GM18909 (cell line): Measurements from ENCODE around the gene IL16.

Experiments
- ATAC-seq: cut with Tn5 transposase; IDR thresholded peaks from one replicate; pipeline ENCODE4 v1.9.1; 2021; ENCODE audit warnings: mild to moderate bottlenecking; ENCODE audit not compliant: unreplicated experiment, poor library complexity

The IL16 gene

DNA sequence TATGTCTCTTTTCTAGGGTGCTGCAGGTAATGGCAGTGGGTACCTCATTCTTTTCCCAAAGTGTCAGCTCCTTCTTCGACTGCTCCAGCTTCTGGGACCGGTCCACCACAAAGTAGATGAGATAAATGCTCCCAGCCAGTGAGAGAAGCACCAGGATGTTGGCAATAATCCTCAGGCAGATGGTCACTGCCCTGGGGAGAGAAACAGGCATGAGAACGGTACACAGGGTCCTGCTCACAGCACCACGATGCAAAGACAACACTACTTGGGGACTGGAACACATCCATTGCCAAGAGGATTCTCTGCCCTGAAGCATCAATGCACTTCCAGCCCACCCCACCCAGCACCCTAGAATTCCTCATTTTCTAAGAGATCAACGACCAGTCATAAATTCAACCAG lies 155.0 kb downstream of the IL16 start:
- ATAC-seq = no peak

DNA sequence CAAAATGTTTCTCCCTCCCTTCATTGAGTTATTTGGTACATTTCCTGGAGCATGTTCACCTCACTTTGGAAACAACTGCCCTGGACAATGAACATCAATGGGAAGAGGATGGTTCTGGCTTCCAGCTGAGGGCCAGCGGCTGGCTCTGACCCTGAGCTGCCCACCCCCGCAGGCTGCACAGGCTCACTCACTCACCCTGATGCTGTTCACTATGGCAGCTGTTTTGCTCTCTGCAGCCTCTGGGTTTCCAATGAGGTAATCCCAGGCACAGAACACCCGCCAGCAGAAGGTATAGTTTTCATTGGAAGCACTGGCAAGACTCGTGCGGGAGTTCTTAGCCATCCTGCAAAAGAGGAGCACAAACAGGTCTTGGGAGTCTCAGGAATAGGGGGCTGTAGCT lies 159.6 kb downstream of the IL16 start:
- ATAC-seq = no peak

DNA sequence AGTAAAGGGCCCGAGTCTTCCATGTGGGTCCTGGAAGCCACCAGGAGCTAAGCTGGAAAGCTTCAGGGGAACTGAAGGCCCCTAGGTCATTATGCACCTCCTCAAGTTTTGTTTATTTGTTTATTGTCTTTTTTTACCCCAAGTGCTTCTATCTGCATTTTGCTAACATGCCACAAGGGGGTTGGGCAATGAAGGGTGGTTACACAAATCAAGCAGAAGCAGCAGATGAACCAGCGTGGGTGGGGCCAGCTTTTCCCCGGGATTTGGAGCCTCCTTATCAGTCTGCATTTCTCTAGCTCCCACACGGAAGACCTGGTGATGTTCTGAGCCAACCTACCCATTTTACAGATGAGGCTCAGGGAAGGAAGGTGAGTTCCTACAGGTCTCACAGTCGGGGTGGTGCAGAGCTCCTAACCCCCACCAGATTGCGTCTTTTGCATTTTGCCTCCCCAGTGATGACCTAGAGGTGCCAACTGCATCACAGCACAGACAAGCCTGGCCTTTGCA lies 160.6 kb downstream of the IL16 start:
- ATAC-seq = no peak

DNA sequence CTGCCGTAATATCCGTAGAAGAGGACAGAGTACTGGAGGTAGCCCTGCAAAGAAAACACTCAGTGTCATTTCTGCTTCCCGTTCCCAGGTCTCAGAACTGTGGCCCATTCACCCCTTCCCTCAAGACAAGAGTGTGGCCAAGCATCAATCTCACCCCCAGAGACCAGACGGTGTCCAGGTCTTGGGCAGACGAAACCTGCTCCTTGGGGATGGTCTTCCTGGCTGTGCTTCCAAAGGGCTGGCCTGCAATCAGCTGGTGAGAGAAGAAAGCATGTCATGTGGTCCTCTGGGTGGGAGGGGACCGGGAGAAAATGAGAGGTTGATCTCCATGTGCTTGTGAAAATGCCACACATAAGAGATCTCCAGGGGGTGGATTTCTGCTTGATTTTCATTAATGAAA lies 161.6 kb downstream of the IL16 start:
- ATAC-seq = no peak

DNA sequence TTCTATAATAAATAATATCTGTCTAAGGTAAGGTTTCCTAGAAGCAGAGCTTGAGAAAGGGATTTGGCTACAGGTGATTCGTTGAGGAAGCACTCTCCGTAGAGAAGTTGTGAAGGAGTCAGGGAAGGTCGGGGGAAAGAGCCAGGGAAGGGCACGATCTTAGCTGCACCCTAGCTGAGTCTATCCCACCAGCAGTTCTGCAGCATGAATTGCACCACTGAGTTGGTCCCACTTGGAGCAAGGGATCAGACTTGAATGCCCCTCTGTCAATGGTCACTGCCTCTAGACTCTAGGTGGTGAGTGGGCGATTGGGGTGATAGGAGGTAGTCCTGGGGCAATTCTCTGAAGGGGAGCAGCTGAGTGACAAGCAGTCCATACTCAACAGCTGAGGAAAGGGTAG lies 163.8 kb downstream of the IL16 start:
- no peak for ATAC-seq

DNA sequence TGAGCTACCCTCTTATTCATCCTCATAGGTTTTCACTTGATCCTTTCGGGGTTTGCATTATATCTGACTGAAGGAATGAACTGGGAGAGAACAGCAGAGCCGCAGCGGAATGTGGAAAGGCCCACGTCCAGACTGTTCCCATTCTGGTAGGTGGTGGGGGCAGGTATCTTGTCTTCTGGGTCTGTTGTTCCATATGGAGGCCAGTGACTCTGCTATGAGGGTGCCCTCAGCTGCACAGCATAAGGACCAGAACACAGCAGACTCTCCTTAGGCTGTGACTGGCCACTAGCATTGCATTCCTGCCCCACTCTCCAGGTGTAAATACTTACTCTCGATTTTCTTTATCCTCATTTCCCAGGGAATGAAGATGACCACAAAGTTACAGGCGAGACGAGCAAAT lies 165.2 kb downstream of the IL16 start:
- no peak for ATAC-seq

DNA sequence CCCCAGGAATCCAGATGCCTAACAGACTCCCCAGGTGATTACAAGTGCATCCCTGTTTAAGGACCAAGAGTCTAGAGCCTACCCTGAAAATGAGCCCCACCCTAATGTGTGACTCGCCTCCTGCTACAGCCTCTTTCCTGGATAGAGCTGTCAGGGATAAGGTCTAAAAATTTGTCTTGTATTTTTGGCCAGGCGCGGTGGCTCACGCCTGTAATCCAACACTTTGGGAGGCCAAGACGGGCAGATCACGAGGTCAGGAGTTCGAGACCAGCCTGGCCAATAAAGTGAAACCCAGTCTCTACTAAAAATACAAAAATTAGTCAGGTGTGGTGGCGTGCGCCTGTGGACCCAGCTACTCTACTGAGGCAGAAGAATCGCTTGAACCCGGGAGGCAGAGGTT lies 166.1 kb downstream of the IL16 start:
- no peak for ATAC-seq

DNA sequence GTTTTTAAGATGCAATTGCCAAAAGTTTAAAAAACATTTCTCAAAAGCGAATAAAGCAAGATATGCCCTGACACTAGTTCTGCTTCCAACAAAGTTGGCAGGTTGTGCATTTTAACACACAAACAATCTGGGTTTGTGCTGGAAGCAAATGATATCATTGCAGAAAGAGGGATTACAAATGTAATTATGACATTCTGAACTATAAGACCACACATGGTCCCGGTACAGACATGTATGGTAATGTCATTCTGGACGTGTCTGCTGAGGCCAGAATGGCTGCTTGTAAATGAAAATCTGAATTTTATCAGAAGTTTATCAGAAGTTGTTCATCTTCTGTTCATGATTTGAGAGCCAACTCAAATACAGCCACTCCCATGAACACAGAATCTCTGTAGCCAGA lies 166.6 kb downstream of the IL16 start:
- ATAC-seq = no peak
